Measurements from ENCODE around the gene ATP8A2.

GRCh38 chr13:25662516-25662915 is 290.7 kb downstream of the ATP8A2 start:
- TF ChIP-seq, protein P1, sequence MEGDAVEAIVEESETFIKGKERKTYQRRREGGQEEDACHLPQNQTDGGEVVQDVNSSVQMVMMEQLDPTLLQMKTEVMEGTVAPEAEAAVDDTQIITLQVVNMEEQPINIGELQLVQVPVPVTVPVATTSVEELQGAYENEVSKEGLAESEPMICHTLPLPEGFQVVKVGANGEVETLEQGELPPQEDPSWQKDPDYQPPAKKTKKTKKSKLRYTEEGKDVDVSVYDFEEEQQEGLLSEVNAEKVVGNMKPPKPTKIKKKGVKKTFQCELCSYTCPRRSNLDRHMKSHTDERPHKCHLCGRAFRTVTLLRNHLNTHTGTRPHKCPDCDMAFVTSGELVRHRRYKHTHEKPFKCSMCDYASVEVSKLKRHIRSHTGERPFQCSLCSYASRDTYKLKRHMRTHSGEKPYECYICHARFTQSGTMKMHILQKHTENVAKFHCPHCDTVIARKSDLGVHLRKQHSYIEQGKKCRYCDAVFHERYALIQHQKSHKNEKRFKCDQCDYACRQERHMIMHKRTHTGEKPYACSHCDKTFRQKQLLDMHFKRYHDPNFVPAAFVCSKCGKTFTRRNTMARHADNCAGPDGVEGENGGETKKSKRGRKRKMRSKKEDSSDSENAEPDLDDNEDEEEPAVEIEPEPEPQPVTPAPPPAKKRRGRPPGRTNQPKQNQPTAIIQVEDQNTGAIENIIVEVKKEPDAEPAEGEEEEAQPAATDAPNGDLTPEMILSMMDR (IDR thresholded peaks at IDR 0.05), result no peak
- no peak for TF ChIP-seq POLR2A (IDR thresholded peaks at IDR 0.05)
- TF ChIP-seq POLR2AphosphoS5 (IDR thresholded peaks at IDR 0.05), result no peak
- TF ChIP-seq EP300 (IDR thresholded peaks at IDR 0.05), result no peak
